Vagina (tissue), 2 donors: ENCODE measurements around the gene GNA15.

Source experiments
- POLR2A ChIP-seq, 2 donors: fragments of 450-650 bp; IDR thresholded peaks; one replicate each; pipeline ENCODE4 v1.6.1; 2017; ENCODE audit warnings: antibody characterized with exemption in 2 of 2, mild to moderate bottlenecking in 2 of 2, moderate library complexity in 2 of 2
- TF ChIP-seq, protein P1 (sequence below), 3 experiments: fragments of 450-650 bp in 2 of 3; fragments of 200-600 bp in 1 of 3; sonication (generic) in 1 of 3; IDR thresholded peaks; one replicate each; pipeline ENCODE4 v1.5.1; 2017 to 2019; ENCODE audit warnings: antibody characterized with exemption in 3 of 3, mild to moderate bottlenecking in 2 of 3, moderate library complexity in 2 of 3

DNA sequence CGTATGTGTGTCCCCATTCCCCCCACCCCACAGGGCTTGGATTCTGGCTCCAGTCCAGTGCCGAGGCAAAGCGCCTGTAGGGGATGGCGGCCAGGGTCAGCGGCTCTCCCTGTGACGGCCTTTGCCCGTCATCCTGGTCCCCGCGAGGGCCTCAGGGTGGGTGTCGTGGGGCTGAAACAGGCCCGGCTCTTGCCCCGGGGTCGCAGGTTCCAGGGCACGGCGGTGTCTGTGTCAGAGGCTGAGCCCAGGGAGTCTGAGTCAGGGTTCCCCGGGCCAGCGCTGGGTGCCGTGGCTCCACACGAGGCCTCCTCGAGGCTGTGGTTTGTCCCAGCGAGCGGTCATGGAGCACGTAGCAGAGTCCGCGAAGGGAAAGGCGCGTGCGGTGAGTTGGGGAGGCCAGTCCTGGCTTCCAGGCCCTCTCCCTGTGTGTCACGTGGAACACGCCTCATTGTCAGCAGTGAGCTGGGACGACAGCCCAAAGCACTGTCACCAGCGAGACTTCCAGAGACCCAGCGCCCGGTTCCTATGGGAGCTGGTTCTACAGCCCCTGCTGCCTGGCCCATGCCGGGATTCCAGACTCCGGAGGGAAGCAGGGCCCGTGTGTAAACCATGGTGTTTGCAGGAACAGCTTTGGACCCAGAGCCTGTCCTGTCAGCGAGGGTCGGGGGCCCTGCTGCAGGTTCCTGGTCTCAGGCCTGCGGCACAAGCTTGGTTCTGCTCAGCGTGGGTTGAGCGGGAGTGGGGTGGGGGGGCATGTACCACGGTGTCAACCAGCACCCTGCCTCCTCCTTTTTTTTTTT lies 63.3 kb downstream of the GNA15 start:
- TF ChIP-seq POLR2A (IDR thresholded peaks at IDR 0.05), result no peak
- TF ChIP-seq, protein P1, sequence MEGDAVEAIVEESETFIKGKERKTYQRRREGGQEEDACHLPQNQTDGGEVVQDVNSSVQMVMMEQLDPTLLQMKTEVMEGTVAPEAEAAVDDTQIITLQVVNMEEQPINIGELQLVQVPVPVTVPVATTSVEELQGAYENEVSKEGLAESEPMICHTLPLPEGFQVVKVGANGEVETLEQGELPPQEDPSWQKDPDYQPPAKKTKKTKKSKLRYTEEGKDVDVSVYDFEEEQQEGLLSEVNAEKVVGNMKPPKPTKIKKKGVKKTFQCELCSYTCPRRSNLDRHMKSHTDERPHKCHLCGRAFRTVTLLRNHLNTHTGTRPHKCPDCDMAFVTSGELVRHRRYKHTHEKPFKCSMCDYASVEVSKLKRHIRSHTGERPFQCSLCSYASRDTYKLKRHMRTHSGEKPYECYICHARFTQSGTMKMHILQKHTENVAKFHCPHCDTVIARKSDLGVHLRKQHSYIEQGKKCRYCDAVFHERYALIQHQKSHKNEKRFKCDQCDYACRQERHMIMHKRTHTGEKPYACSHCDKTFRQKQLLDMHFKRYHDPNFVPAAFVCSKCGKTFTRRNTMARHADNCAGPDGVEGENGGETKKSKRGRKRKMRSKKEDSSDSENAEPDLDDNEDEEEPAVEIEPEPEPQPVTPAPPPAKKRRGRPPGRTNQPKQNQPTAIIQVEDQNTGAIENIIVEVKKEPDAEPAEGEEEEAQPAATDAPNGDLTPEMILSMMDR (IDR thresholded peaks at IDR 0.05), result no peak
